HepG2 (cell line): Measurements from ENCODE around the gene APOL4. TPM values are rescaled to one million over a fixed set of nuclear protein-coding genes. Genes with fewer than 3 reads are reported as not detected.

Source experiments
- ATAC-seq: fragments of 200-7000 bp; cut with Tn5 transposase; 3 replicates; pipeline ENCODE4 v1.9.1; 2020; ENCODE audit warnings: mild to moderate bottlenecking, moderate library complexity
- BruUV-seq: library from RNA; stranded (reverse); fragments of 400-500 nt; replicated peaks from 2 replicates; lab custom pipeline; 2021; lab: Mats Ljungman, UMichigan
- CTCF ChIA-PET: fragments of 300-600 bp; formaldehyde crosslinking; extraction: SDS; loops from one replicate; lab custom pipeline; 2021; ENCODE audit warnings: low total read pairs, inconsistent platforms, low intra/inter-chr PET ratio; lab: Yijun Ruan, JAX
- POLR2A ChIA-PET: fragments of 350-600 bp; sonication (Branson Sonifier 250); formaldehyde crosslinking; loops from one replicate; lab custom pipeline; 2020; ENCODE audit warnings: antibody characterized with exemption, inconsistent platforms; lab: Yijun Ruan, JAX
- DNase-seq: peaks from one replicate; pipeline ENCODE4 v3.0.0-alpha.2; 2015; ENCODE audit warnings: low spot score
- FAIRE-seq: peaks from 3 replicates; lab custom pipeline; 2011; peaks lifted over from hg19 to GRCh38; lab: Jason Lieb, UNC
- H2AFZ ChIP-seq: one replicate; pipeline ENCODE4 v1.6.1; 2011; ENCODE audit warnings: low read length, inconsistent platforms
- H3K27ac ChIP-seq: fragments of 300-600 bp; 3 replicates; pipeline ENCODE4 v1.8.0; 2011; ENCODE audit warnings: mixed run types, mild to moderate bottlenecking, mixed read lengths, low read length, inconsistent platforms; ENCODE audit not compliant: insufficient read depth; ENCODE audit errors: extremely low read length
- H3K27me3 ChIP-seq, 2 experiments: fragments of 200-600 bp in 1 of 2; 2 replicates in 1 of 2; 3 replicates in 1 of 2; pipeline versions ENCODE4 v1.6.0 to v1.8.0; 2011; ENCODE audit warnings: low read length in 2 of 2, mild to moderate bottlenecking in 2 of 2, moderate library complexity in 2 of 2, inconsistent platforms in 1 of 2; ENCODE audit not compliant: insufficient read depth in 2 of 2, control insufficient read depth in 1 of 2
- H3K36me3 ChIP-seq, 2 experiments: fragments of 200-600 bp in 1 of 2; replicated peaks in 1 of 2; 2 replicates in 1 of 2; 3 replicates in 1 of 2; pipeline versions ENCODE4 v1.5.1 to v1.8.0; 2011; ENCODE audit warnings: low read length in 2 of 2, inconsistent platforms in 1 of 2; ENCODE audit not compliant: insufficient read depth in 2 of 2, control insufficient read depth in 1 of 2
- H3K4me1 ChIP-seq: 2 replicates; pipeline ENCODE4 v1.5.1; 2012; ENCODE audit warnings: low read length, inconsistent platforms; ENCODE audit not compliant: insufficient read depth
- H3K4me2 ChIP-seq: 2 replicates; pipeline ENCODE4 v1.6.0; 2011; ENCODE audit warnings: low read depth, low read length, inconsistent platforms
- H3K4me3 ChIP-seq, 3 experiments: fragments of 200-600 bp in 1 of 3; sonication (generic), shearing (Covaris generic) in 1 of 3; replicated peaks in 1 of 3; 2 replicates each; pipeline ENCODE4 v1.5.1; 2011 to 2016; ENCODE audit warnings: low read length in 3 of 3, inconsistent platforms in 2 of 3, low read depth in 2 of 3, mild to moderate bottlenecking in 2 of 3, control low read depth in 1 of 3, mixed read lengths in 1 of 3; ENCODE audit not compliant: insufficient read depth in 1 of 3
- H3K79me2 ChIP-seq: one replicate; pipeline ENCODE4 v1.6.1; 2011; ENCODE audit warnings: low read length, inconsistent platforms; ENCODE audit not compliant: insufficient read depth
- H3K9ac ChIP-seq: 2 replicates; pipeline ENCODE4 v1.6.0; 2011; ENCODE audit warnings: mild to moderate bottlenecking, low read depth, low read length, inconsistent platforms; ENCODE audit not compliant: insufficient read depth
- H3K9me3 ChIP-seq: 2 replicates; pipeline ENCODE4 v1.5.1; 2012; ENCODE audit warnings: mild to moderate bottlenecking, low read length
- H4K20me1 ChIP-seq: 2 replicates; pipeline ENCODE4 v1.6.0; 2011; ENCODE audit warnings: inconsistent platforms, mild to moderate bottlenecking, low read length, moderate library complexity; ENCODE audit not compliant: insufficient read depth
- NFE2 ChIP-seq: sonication (generic); formaldehyde crosslinking; IDR thresholded peaks from 2 replicates; pipeline ENCODE4 v1.4.0; 2020; ENCODE audit warnings: missing genetic modification reagents
- SALL2 ChIP-seq: sonication (generic); formaldehyde crosslinking; IDR thresholded peaks from 2 replicates; pipeline ENCODE4 v1.8.1; 2023; ENCODE audit warnings: mild to moderate bottlenecking, missing genetic modification reagents, inconsistent platforms
- SETDB1 ChIP-seq: sonication (generic); formaldehyde crosslinking; IDR thresholded peaks from 2 replicates; pipeline ENCODE4 v1.5.1; 2020; ENCODE audit warnings: missing genetic modification reagents, mild to moderate bottlenecking, borderline replicate concordance
- ZIK1 ChIP-seq: sonication (generic); formaldehyde crosslinking; IDR thresholded peaks from 2 replicates; pipeline ENCODE4 v1.5.0; 2020; ENCODE audit warnings: mild to moderate bottlenecking, low read depth, missing genetic modification reagents, borderline replicate concordance
- ZNF180 ChIP-seq: sonication (generic); formaldehyde crosslinking; IDR thresholded peaks from 2 replicates; pipeline ENCODE4 v1.4.0; 2020; ENCODE audit warnings: low read depth, missing genetic modification reagents, borderline replicate concordance
- ZNF367 ChIP-seq: sonication (generic); formaldehyde crosslinking; IDR thresholded peaks from 2 replicates; pipeline ENCODE4 v1.4.0; 2020; ENCODE audit warnings: missing genetic modification reagents, borderline replicate concordance
- WGBS: methylation state at CpG from one replicate; pipeline ENCODE4 v1.1.6; 2017; ENCODE audit warnings: low lambda C conversion rate; 5-methylcytosine and 5-hydroxymethylcytosine counted together
- in situ Hi-C: cut with HindIII; loops from 2 replicates; pipeline ENCODE4 v1.10.0; 2017; ENCODE audit warnings: low pct_unique_long_range_greater_than_20kb; ENCODE audit not compliant: extremely low pct_ligation_motif_present
- intact Hi-C: fragments of 100-400 bp; cut with micrococcal nuclease; formaldehyde crosslinking; loops from one replicate; pipeline ENCODE4 v1.10.0; 2022; ENCODE audit not compliant: unreplicated experiment
- polyA plus RNA-seq, 8 experiments: library from polyadenylated mRNA; depleted of rRNA in 3 of 8; stranded (reverse) in 7 of 8; unstranded in 1 of 8; fragments of >200 nt; fragmentation: Illumina TruSeq in 4 of 8; extraction: Trizol in 4 of 8; gene quantifications; 2 replicates each; pipeline versions ENCODE4 v1.2.1 to v1.2.3, GENCODE V29; 2011 to 2016; ENCODE audit warnings: low read depth in 4 of 8, missing spikeins in 1 of 8, mixed read lengths in 1 of 8; ENCODE audit not compliant: insufficient read depth in 1 of 8
- total RNA-seq, 5 experiments: library from RNA; depleted of rRNA; stranded (reverse); fragments of >200 nt; fragmentation: Illumina TruSeq; extraction: Trizol; gene quantifications; 2 replicates each; pipeline ENCODE4 v1.2.3, GENCODE V29; 2016; ENCODE audit warnings: low read depth in 1 of 5
- TF ChIP-seq, protein P1 (sequence below): sonication (generic); formaldehyde crosslinking; IDR thresholded peaks from 2 replicates; pipeline ENCODE4 v1.4.0; 2020; ENCODE audit warnings: missing genetic modification reagents, borderline replicate concordance

The APOL4 gene
- total and polyA plus RNA-seq, 2 of the 13 experiments (the other 11 are each of a cell fraction or from before 2014, with no cell fraction given), result 0.77 to 2.8 TPM

DNA sequence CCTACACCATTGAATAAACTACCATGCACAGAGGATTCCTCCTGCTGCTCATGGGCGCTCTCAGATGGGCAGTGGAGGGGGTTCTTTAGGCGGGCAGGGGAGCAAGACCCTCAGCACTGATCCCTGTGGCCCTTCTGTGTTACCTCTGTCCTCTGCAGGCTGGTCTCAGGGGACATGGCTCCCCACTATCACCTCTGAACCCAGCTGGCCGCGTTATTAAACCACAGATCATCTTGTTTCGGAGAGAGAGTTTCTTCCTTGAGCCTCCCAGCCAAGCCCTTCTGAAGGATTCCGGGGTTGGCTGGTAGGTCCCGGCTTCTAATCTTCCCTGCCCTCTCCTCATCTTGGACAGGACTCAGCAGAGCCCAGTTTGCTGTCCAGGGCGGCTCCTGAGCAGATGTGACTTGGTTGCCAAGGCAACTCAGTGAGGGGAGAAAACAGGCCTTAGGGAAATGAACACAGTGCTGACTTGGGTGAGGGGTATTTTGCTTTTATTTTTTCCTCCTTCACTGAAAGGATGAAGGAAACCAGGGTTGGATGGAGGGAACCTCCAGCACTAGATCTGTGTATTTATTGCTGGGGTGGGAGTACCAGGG, 54.3 kb downstream of the APOL4 start:
- ChIA-PET CTCF (interaction anchor here (4.8 kb wide), 1 partner anchor 33 kb away, joined by 42 read pairs; no protein-coding TSS in a partner anchor), POLR2A (no interaction called here)
- intact Hi-C loops, result no loop called here
- H3K79me2 ChIP-seq, result no peaks in the 10 kb centered on the region
- in situ Hi-C loops, result loop anchor here (10.0 kb wide), 1 partner anchor 78 kb away; no protein-coding TSS in a partner anchor
- TF ChIP-seq, protein P1, sequence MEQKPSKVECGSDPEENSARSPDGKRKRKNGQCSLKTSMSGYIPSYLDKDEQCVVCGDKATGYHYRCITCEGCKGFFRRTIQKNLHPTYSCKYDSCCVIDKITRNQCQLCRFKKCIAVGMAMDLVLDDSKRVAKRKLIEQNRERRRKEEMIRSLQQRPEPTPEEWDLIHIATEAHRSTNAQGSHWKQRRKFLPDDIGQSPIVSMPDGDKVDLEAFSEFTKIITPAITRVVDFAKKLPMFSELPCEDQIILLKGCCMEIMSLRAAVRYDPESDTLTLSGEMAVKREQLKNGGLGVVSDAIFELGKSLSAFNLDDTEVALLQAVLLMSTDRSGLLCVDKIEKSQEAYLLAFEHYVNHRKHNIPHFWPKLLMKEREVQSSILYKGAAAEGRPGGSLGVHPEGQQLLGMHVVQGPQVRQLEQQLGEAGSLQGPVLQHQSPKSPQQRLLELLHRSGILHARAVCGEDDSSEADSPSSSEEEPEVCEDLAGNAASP, result no peak
- TF ChIP-seq SALL2 (CRISPR knock-in tag) (no peak), NFE2 (CRISPR knock-in tag) (no peak), ZNF180 (CRISPR knock-in tag) (no peak), SETDB1 (CRISPR knock-in tag) (no peak), ZNF367 (CRISPR knock-in tag) (no peak), ZIK1 (CRISPR knock-in tag) (no peak)
- peaks cover 7% of the 10 kb centered on the region; the same call in 1 of the 2 replicates for H3K9me3 ChIP-seq
- H2AFZ ChIP-seq, result no peak overlapping the region
- H3K9ac ChIP-seq, result no peak overlapping the region
- FAIRE-seq (no peak), DNase-seq (no peak), ATAC-seq (no peak)
- 84% methylated on average over 8 of the region's 8 CpGs for WGBS
- H3K27me3 ChIP-seq, result no peaks in the 10 kb centered on the region
- H4K20me1 ChIP-seq, result no peaks in the 10 kb centered on the region
- H3K27ac ChIP-seq, result no peak overlapping the region
- no peak overlapping the region for H3K4me2 ChIP-seq
- peaks cover 34% of the 10 kb centered on the region for H3K4me1 ChIP-seq
- no TSS peak for BruUV-seq
- no peaks in the 10 kb centered on the region for H3K36me3 ChIP-seq
- no peak overlapping the region for H3K4me3 ChIP-seq
